HG03575 (cell line): ENCODE measurements around the gene NANOS3.

Source experiments
- ATAC-seq: cut with Tn5 transposase; IDR thresholded peaks from one replicate; pipeline ENCODE4 v1.9.1; 2021; ENCODE audit not compliant: unreplicated experiment, insufficient number of reproducible peaks, low FRiP score; ENCODE audit errors: extremely low read depth

The NANOS3 gene

GRCh38 chr19:13876834-13877233 lies at the start of gene NANOS3:
NANOS3 (plus strand) TSS chr19:13877134; CDS start chr19:13877249, 115 bp downstream.
- no peak for ATAC-seq

GRCh38 chr19:13827656-13828055 lies 49.3 kb upstream of the NANOS3 start:
- ATAC-seq: no peak

- ATAC-seq: no peak
These were observed 46.7 kb upstream of the NANOS3 start for GRCh38 chr19:13830114-13830740.

- ATAC-seq: no peak
These were observed 46.0 kb upstream of the NANOS3 start for GRCh38 chr19:13830741-13831536.

- ATAC-seq: no peak
These were observed 45.1 kb upstream of the NANOS3 start for GRCh38 chr19:13831537-13832467.

- no peak for ATAC-seq
These were observed 43.3 kb upstream of the NANOS3 start for GRCh38 chr19:13833330-13834243.

- ATAC-seq: no peak
These were observed 42.5 kb upstream of the NANOS3 start for GRCh38 chr19:13834244-13835069.

GRCh38 chr19:13835791-13836723 lies 40.9 kb upstream of the NANOS3 start:
- no peak for ATAC-seq

GRCh38 chr19:13838435-13839129 lies 38.4 kb upstream of the NANOS3 start:
- ATAC-seq: no peak

GRCh38 chr19:13839130-13839937 lies 37.6 kb upstream of the NANOS3 start:
- ATAC-seq: no peak

- no peak for ATAC-seq
These were observed 37.0 kb upstream of the NANOS3 start for GRCh38 chr19:13839938-13840304.

- no peak for ATAC-seq
These were observed 36.4 kb upstream of the NANOS3 start for GRCh38 chr19:13840305-13841085.

GRCh38 chr19:13841086-13841961 lies 35.6 kb upstream of the NANOS3 start:
- ATAC-seq: no peak

GRCh38 chr19:13841962-13842290 lies 35.0 kb upstream of the NANOS3 start:
- ATAC-seq: no peak
